ENCODE data around the gene PLEKHJ1. TPM values are rescaled to one million over a fixed set of nuclear protein-coding genes. Genes with fewer than 3 reads are reported as not detected.
A peak's percentile ranks its signal among the peaks of the same experiment; 100 is the strongest.

PLEKHJ1 gene
- total and polyA plus RNA-seq, 2 of the 13 experiments (the other 11 are each of a cell fraction or from before 2014, with no cell fraction given): 70.5 to 130 TPM

DNA sequence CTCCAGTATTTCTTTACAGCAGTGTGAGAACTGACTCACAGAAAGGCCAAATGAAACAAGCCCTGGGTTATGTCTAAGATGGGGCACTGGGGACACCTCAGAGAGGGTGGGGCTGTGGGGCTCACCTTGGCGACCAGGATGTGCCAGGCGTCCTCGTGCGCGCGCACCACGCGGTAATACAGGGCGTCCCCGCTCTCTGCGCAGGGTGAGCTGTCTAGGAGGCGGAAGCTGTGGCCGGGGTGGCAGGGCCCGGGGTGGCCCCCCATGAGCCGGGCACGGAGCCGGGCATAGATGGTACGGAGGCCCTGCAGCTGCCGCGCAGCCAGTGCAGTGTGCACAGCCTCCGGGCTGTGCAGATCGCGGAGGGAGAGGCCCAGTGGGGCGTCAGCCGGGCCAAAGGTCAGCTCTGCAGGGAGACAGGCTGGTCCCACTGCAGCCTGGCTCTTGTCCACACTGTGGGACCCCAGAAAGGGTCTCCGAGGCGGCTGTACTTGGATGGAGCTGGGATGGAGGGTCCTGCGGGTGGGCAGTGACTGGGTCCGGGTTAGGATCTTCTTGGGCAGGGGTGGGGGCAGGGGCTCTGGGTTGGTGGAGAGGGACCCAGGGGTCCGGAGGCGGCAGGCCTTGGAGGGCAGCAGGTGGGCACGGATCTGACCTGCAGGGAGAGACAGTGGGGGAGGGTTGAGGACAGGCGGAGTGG is 42.5 kb upstream of the PLEKHJ1 start (continued):
- TF ChIP-seq MAFF (IDR thresholded peaks at IDR 0.05; ENCODE audit: low read depth, low read length) (no peak), MLLT10 (CRISPR knock-in tag; IDR thresholded peaks at IDR 0.05) (no peak), ZNF333 (CRISPR knock-in tag; IDR thresholded peaks at IDR 0.05; ENCODE audit: borderline replicate concordance) (no peak), ATM (IDR thresholded peaks at IDR 0.05; ENCODE audit: borderline replicate concordance) (no peak), MXD3 (CRISPR knock-in tag; IDR thresholded peaks at IDR 0.05) (no peak), TBL1XR1 (IDR thresholded peaks at IDR 0.05; ENCODE audit: borderline replicate concordance, low read length, partially characterized antibody) (no peak), ELF3 (CRISPR knock-in tag; IDR thresholded peaks at IDR 0.05) (no peak), ZNF768 (CRISPR knock-in tag; IDR thresholded peaks at IDR 0.05) (peak; percentile 41; the same call in 1 of the 2 replicates), RCOR2 (CRISPR knock-in tag; IDR thresholded peaks at IDR 0.05) (no peak), PHF20 (CRISPR knock-in tag; IDR thresholded peaks at IDR 0.05) (no peak), JDP2 (CRISPR knock-in tag; IDR thresholded peaks at IDR 0.05; ENCODE audit: borderline replicate concordance) (no peak), PCBP1 (IDR thresholded peaks at IDR 0.05; ENCODE audit: borderline replicate concordance, low read depth, low read length) (0 out of 2 replicates have a peak, but pooled peaks have one; percentile 52), CAMTA2 (CRISPR knock-in tag; IDR thresholded peaks at IDR 0.05; ENCODE audit: borderline replicate concordance) (no peak), ASH2L (IDR thresholded peaks at IDR 0.05; ENCODE audit: insufficient read length, low read depth, low read length) (no peak), THYN1 (CRISPR knock-in tag; IDR thresholded peaks at IDR 0.05; ENCODE audit: borderline replicate concordance, low read depth) (no peak), ZNF253 (CRISPR knock-in tag; IDR thresholded peaks at IDR 0.05; ENCODE audit: borderline replicate concordance) (no peak), ZNF350 (CRISPR knock-in tag; IDR thresholded peaks at IDR 0.05; ENCODE audit: borderline replicate concordance, low read depth) (no peak), RBM22 (optimal IDR thresholded peaks at IDR 0.05; ENCODE audit: low read length) (no peak), ZNF878 (CRISPR knock-in tag; IDR thresholded peaks at IDR 0.05) (no peak), TBX2 (CRISPR knock-in tag; IDR thresholded peaks at IDR 0.05; ENCODE audit: borderline replicate concordance) (no peak), CENPBD1 (CRISPR knock-in tag; IDR thresholded peaks at IDR 0.05; ENCODE audit: borderline replicate concordance, low read depth) (no peak), EZH2 (conservative IDR thresholded peaks at IDR 0.05; ENCODE audit: low read depth, low read length) (no peak)
- TF ChIP-seq, protein P1, sequence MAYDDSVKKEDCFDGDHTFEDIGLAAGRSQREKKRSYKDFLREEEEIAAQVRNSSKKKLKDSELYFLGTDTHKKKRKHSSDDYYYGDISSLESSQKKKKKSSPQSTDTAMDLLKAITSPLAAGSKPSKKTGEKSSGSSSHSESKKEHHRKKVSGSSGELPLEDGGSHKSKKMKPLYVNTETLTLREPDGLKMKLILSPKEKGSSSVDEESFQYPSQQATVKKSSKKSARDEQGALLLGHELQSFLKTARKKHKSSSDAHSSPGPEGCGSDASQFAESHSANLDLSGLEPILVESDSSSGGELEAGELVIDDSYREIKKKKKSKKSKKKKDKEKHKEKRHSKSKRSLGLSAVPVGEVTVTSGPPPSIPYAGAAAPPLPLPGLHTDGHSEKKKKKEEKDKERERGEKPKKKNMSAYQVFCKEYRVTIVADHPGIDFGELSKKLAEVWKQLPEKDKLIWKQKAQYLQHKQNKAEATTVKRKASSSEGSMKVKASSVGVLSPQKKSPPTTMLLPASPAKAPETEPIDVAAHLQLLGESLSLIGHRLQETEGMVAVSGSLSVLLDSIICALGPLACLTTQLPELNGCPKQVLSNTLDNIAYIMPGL (CRISPR knock-in tag; IDR thresholded peaks at IDR 0.05; ENCODE audit: borderline replicate concordance in 1 of 2, low read depth in 1 of 2): no peak
- TF ChIP-seq, protein P2, sequence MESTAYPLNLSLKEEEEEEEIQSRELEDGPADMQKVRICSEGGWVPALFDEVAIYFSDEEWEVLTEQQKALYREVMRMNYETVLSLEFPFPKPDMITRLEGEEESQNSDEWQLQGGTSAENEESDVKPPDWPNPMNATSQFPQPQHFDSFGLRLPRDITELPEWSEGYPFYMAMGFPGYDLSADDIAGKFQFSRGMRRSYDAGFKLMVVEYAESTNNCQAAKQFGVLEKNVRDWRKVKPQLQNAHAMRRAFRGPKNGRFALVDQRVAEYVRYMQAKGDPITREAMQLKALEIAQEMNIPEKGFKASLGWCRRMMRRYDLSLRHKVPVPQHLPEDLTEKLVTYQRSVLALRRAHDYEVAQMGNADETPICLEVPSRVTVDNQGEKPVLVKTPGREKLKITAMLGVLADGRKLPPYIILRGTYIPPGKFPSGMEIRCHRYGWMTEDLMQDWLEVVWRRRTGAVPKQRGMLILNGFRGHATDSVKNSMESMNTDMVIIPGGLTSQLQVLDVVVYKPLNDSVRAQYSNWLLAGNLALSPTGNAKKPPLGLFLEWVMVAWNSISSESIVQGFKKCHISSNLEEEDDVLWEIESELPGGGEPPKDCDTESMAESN (CRISPR knock-in tag; conservative IDR thresholded peaks at IDR 0.05): no peak
- TF ChIP-seq, protein P3, sequence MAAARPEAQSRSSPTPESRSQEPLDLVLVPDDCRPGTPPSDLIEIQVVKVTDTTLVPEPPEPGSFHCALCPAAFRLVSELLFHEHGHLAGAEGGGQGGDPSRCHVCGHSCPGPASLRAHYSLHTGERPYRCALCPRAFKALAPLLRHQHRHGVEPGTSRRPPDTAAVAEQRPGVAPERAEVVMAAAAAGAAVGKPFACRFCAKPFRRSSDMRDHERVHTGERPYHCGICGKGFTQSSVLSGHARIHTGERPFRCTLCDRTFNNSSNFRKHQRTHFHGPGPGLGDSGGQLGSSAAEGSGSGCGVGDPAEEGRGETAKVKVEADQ (CRISPR knock-in tag; IDR thresholded peaks at IDR 0.05; ENCODE audit: borderline replicate concordance): no peak
